ENCODE data around the gene AFMID. TPM values are rescaled to one million over a fixed set of nuclear protein-coding genes. Genes with fewer than 3 reads are reported as not detected.

AFMID gene
- polyA plus RNA-seq, 3 donors = 7.1 to 45.7 (median 14.2) TPM

DNA sequence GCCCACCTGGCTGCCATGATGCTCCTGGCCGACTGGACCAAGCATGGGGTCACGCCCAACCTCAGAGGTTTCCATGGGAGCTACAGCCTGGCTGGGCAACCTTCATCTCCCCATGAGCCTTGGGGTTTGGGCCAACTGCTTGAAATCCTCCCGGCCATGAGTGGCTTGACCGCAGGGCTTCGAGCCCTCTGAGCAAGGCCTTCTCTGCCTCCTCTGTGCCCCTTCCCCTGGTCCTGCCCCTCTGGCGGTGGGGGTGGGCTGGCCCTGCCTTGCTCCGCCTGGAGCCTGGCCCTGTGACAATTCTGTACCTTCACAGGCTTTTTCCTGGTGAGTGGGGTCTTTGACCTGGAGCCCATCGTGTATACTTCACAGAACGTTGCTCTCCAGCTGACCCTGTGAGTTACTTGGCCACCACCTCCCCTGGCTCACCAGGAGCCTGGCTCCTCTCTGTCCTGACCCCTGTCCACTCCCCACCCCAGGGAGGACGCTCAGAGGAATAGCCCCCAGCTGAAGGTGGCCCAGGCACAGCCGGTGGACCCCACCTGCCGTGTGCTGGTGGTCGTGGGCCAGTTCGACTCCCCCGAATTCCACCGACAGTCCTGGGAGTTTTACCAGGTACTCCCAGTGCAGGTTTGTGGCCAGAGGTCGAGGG, 18.1 kb downstream of the AFMID start:
- Mint-ChIP-seq H3K4me1 (peaks cover 2% of the 10 kb centered on the region), H3K36me3 (peaks cover 15 to 18% of the 10 kb centered on the region in 2 donors), H3K27ac (no peak overlapping the region), H3K4me3 (no peak overlapping the region), H3K27me3 (ENCODE audit: low read depth in 3 of 3) (peaks cover 0 to 3% (median 3%) of the 10 kb centered on the region in 3 donors), H3K9me3 (peaks cover 0 to under 1% (median 0%) of the 10 kb centered on the region in 7 donors)
- TF ChIP-seq, protein P1, sequence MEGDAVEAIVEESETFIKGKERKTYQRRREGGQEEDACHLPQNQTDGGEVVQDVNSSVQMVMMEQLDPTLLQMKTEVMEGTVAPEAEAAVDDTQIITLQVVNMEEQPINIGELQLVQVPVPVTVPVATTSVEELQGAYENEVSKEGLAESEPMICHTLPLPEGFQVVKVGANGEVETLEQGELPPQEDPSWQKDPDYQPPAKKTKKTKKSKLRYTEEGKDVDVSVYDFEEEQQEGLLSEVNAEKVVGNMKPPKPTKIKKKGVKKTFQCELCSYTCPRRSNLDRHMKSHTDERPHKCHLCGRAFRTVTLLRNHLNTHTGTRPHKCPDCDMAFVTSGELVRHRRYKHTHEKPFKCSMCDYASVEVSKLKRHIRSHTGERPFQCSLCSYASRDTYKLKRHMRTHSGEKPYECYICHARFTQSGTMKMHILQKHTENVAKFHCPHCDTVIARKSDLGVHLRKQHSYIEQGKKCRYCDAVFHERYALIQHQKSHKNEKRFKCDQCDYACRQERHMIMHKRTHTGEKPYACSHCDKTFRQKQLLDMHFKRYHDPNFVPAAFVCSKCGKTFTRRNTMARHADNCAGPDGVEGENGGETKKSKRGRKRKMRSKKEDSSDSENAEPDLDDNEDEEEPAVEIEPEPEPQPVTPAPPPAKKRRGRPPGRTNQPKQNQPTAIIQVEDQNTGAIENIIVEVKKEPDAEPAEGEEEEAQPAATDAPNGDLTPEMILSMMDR (IDR thresholded peaks at IDR 0.05) = no peak
- intact Hi-C loops (cut with micrococcal nuclease) = no loop called here
- peaks cover 4 to 5% of the 10 kb centered on the region in 2 donors for H3K4me1 ChIP-seq (ENCODE audit: control insufficient read depth in 1 of 2, insufficient read depth in 2 of 2, low read length in 2 of 2)
- no peak overlapping the region for H3K9ac ChIP-seq (ENCODE audit: insufficient read depth, low read length, poor library complexity, severe bottlenecking)
- H3K27ac ChIP-seq (ENCODE audit: low read depth in 1 of 2, low read length in 2 of 2) = no peak overlapping the region
- no peaks in the 10 kb centered on the region for H4K20me1 ChIP-seq (ENCODE audit: insufficient read depth, low read length)
- 98% methylated on average over 16 of the region's 17 CpGs for WGBS (ENCODE audit: insufficient coverage)
- H3K27me3 ChIP-seq (ENCODE audit: control insufficient read depth in 2 of 2, insufficient read depth in 2 of 2, low read length in 2 of 2) = no peaks in the 10 kb centered on the region
- H3K36me3 ChIP-seq (replicated peaks in 1 of 2; ENCODE audit: control insufficient read depth in 1 of 2, insufficient read depth in 2 of 2, low read length in 2 of 2) = peaks cover 5 to 10% of the 10 kb centered on the region in 2 donors
- no peaks in the 10 kb centered on the region for H3K9me3 ChIP-seq (replicated peaks in 1 of 2; ENCODE audit: control insufficient read depth in 1 of 2, insufficient read depth in 1 of 2, low read length in 2 of 2)
- H3K79me2 ChIP-seq (ENCODE audit: insufficient read depth, low read length) = no peaks in the 10 kb centered on the region
- no peak for DNase-seq
- no peak overlapping the region for H2AFZ ChIP-seq (ENCODE audit: insufficient read depth, low read depth, low read length, poor library complexity, severe bottlenecking)
- H3K4me2 ChIP-seq (replicated peaks; ENCODE audit: extremely low read depth, low read length, poor library complexity, severe bottlenecking) = no peak overlapping the region
- H3K4me3 ChIP-seq (replicated peaks in 1 of 3; ENCODE audit: low read depth in 2 of 3, low read length in 3 of 3) = no peak overlapping the region

DNA sequence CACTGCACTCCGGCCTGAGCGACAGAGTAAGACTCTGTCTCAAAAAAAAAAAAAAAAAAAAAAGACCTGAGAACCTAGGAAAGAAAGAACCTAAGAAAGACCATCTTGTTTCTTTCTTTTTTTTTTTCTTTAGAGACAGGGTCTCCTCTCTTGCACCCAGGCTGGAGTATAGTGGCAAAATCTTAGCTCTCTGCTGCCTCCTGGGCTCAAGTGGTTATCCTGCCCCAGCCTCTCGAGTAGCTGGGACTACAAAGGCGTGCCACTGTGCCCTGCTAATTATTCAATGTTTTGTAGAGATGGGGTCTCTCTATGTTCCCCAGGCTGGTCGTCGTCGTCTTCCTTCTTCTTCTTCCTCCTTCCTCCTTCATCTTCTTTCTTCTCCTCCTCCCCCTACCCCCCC, 19.1 kb downstream of the AFMID start:
- Histone ChIP-seq H4K20me1 (ENCODE audit: insufficient read depth, low read length) (no peaks in the 10 kb centered on the region), H3K27ac (ENCODE audit: low read depth in 1 of 2, low read length in 2 of 2) (no peak overlapping the region), H3K79me2 (ENCODE audit: insufficient read depth, low read length) (no peaks in the 10 kb centered on the region), H3K27me3 (ENCODE audit: control insufficient read depth in 2 of 2, insufficient read depth in 2 of 2, low read length in 2 of 2) (no peaks in the 10 kb centered on the region), H3K4me1 (ENCODE audit: control insufficient read depth in 1 of 2, insufficient read depth in 2 of 2, low read length in 2 of 2) (no peaks in the 10 kb centered on the region), H3K4me2 (replicated peaks; ENCODE audit: extremely low read depth, low read length, poor library complexity, severe bottlenecking) (no peak overlapping the region), H3K4me3 (replicated peaks in 1 of 3; ENCODE audit: low read depth in 2 of 3, low read length in 3 of 3) (no peak overlapping the region), H3K36me3 (replicated peaks in 1 of 2; ENCODE audit: control insufficient read depth in 1 of 2, insufficient read depth in 2 of 2, low read length in 2 of 2) (peaks cover 5 to 10% of the 10 kb centered on the region in 2 donors), H3K9me3 (replicated peaks in 1 of 2; ENCODE audit: control insufficient read depth in 1 of 2, insufficient read depth in 1 of 2, low read length in 2 of 2) (no peaks in the 10 kb centered on the region), H2AFZ (ENCODE audit: insufficient read depth, low read depth, low read length, poor library complexity, severe bottlenecking) (no peak overlapping the region), H3K9ac (ENCODE audit: insufficient read depth, low read length, poor library complexity, severe bottlenecking) (no peak overlapping the region)
- TF ChIP-seq, protein P1 (IDR thresholded peaks at IDR 0.05) = no peak
- no peaks in the 10 kb centered on the region for H3K9me3 Mint-ChIP-seq
- no peaks in the 10 kb centered on the region for H3K4me1 Mint-ChIP-seq
- 47% methylated on average over 3 of the region's 7 CpGs for WGBS (ENCODE audit: insufficient coverage)
- no peak overlapping the region for H3K4me3 Mint-ChIP-seq
- H3K27ac Mint-ChIP-seq = peak overlapping the region in 2 of 7 donors; percentile 49 to 69
- peaks cover 0 to 5% (median 3%) of the 10 kb centered on the region in 3 donors for H3K27me3 Mint-ChIP-seq (ENCODE audit: low read depth in 3 of 3)
- no peak for DNase-seq
- intact Hi-C loops (cut with micrococcal nuclease) = no loop called here
- peaks cover 15 to 18% of the 10 kb centered on the region in 2 donors for H3K36me3 Mint-ChIP-seq
